PC-3 (cell line): ENCODE data around the gene ANGPTL5. TPM values are rescaled to one million over a fixed set of nuclear protein-coding genes. Genes with fewer than 3 reads are reported as not detected.
A peak's percentile ranks its signal among the peaks of the same experiment; 100 is the strongest.

Experiments
- ATAC-seq: fragments of 200-7000 bp; cut with Tn5 transposase; 2 replicates; pipeline ENCODE4 v1.9.1; 2020; ENCODE audit warnings: mild to moderate bottlenecking, moderate library complexity
- BruUV-seq: library from RNA; stranded (reverse); fragments of 400-500 nt; replicated peaks from 2 replicates; lab custom pipeline; 2021; lab: Mats Ljungman, UMichigan
- CTCF ChIA-PET: fragments of 300-600 bp; sonication (Branson Sonifier 250); formaldehyde crosslinking; loops from one replicate; lab custom pipeline; 2022; ENCODE audit warnings: antibody characterized with exemption; lab: Charles Lee
- POLR2A ChIA-PET: fragments of 300-600 bp; sonication (Branson Sonifier 250); formaldehyde crosslinking; loops from one replicate; lab custom pipeline; 2022; ENCODE audit warnings: antibody characterized with exemption; ENCODE audit not compliant: unreplicated experiment; lab: Charles Lee
- DNase-seq: peaks from one replicate; pipeline ENCODE4 v3.0.0-alpha.2; 2015
- H2AFZ ChIP-seq: fragments of 300-600 bp; sonication (generic); 2 replicates; pipeline ENCODE4 v1.6.0; 2016; ENCODE audit warnings: antibody characterized with exemption, low read length
- H3F3A ChIP-seq: fragments of 300-600 bp; sonication (generic); one replicate; pipeline ENCODE4 v1.6.0; 2017; ENCODE audit warnings: antibody characterized with exemption, low read length, control low read depth, mild to moderate bottlenecking; ENCODE audit not compliant: unreplicated experiment
- H3K27ac ChIP-seq: fragments of 300-600 bp; sonication (generic); 2 replicates; pipeline ENCODE4 v1.5.1; 2016; ENCODE audit warnings: mild to moderate bottlenecking, low read length
- H3K27me3 ChIP-seq: fragments of 300-600 bp; sonication (generic); 2 replicates; pipeline ENCODE4 v1.6.1; 2016; ENCODE audit warnings: low read length, mixed read lengths
- H3K36me3 ChIP-seq: fragments of 300-600 bp; sonication (generic); 2 replicates; pipeline ENCODE4 v1.6.1; 2016; ENCODE audit warnings: low read depth, mixed run types, low read length, mixed read lengths
- H3K4me1 ChIP-seq: fragments of 300-600 bp; sonication (generic); 2 replicates; pipeline ENCODE4 v1.5.1; 2016; ENCODE audit warnings: low read length; ENCODE audit not compliant: insufficient read depth
- H3K4me2 ChIP-seq: fragments of 300-600 bp; sonication (generic); 2 replicates; pipeline ENCODE4 v1.6.0; 2016; ENCODE audit warnings: low read length
- H3K4me3 ChIP-seq: fragments of 300-600 bp; sonication (generic); 2 replicates; pipeline ENCODE4 v1.5.1; 2016; ENCODE audit warnings: mild to moderate bottlenecking, low read length, mixed read lengths
- H3K79me2 ChIP-seq: fragments of 300-600 bp; sonication (generic); 2 replicates; pipeline ENCODE4 v1.6.1; 2017; ENCODE audit warnings: low read length, mixed read lengths
- H3K9ac ChIP-seq: fragments of 300-600 bp; sonication (generic); 2 replicates; pipeline ENCODE4 v1.6.0; 2016; ENCODE audit warnings: mild to moderate bottlenecking, low read length
- H3K9me2 ChIP-seq: fragments of 300-600 bp; sonication (generic); replicated peaks from 2 replicates; pipeline ENCODE4 v1.6.1; 2016; ENCODE audit warnings: mixed run types, low read length, mixed read lengths
- H3K9me3 ChIP-seq: fragments of 300-600 bp; sonication (generic); 2 replicates; pipeline ENCODE4 v1.6.1; 2016; ENCODE audit warnings: low read length, mixed read lengths
- H4K20me1 ChIP-seq: fragments of 300-600 bp; sonication (generic); 2 replicates; pipeline ENCODE4 v1.6.1; 2016; ENCODE audit warnings: low read length, mixed read lengths
- CTCF ChIP-seq: fragments of 300-600 bp; sonication (generic); conservative IDR thresholded peaks from 2 replicates; pipeline ENCODE4 v1.5.1; 2017; ENCODE audit warnings: antibody characterized with exemption, low read depth, mild to moderate bottlenecking, low read length
- EZH2 ChIP-seq: fragments of 300-600 bp; sonication (generic); IDR thresholded peaks from one replicate; pipeline ENCODE4 v1.6.1; 2017; ENCODE audit warnings: antibody characterized with exemption, mild to moderate bottlenecking, low read length; ENCODE audit not compliant: unreplicated experiment
- EZH2phosphoT487 ChIP-seq: fragments of 300-600 bp; sonication (generic); IDR thresholded peaks from 2 replicates; pipeline ENCODE4 v1.6.1; 2018; ENCODE audit warnings: mild to moderate bottlenecking, antibody characterized with exemption, low read length, borderline replicate concordance
- intact Hi-C: fragments of 100-400 bp; cut with micrococcal nuclease; formaldehyde crosslinking; loops from 2 replicates; pipeline ENCODE4 v1.9.0; 2023
- total RNA-seq: library from RNA; depleted of rRNA; stranded (reverse); fragments of >200 nt; gene quantifications from 2 replicates; pipeline ENCODE4 v1.2.3, GENCODE V29; 2014

ANGPTL5 gene
- total RNA-seq, 1 experiment from 2014 or later, result not detected

- no TSS peak for BruUV-seq
- peaks cover 54% of the 10 kb centered on the region for H3K4me1 ChIP-seq
- H3K36me3 ChIP-seq, result no peaks in the 10 kb centered on the region
- POLR2A ChIA-PET, result no interaction called here
- H3K4me2 ChIP-seq, result peak overlapping the region; percentile 7; the same call in 1 of the 2 replicates
- H3K79me2 ChIP-seq, result no peaks in the 10 kb centered on the region
- CTCF ChIA-PET, result no interaction called here
- TF ChIP-seq CTCF (no peak), EZH2 (no peak), EZH2phosphoT487 (no peak)
- intact Hi-C loops, result no loop called here
- H2AFZ ChIP-seq, result no peak overlapping the region
- H3K9me2 ChIP-seq, result no peaks in the 10 kb centered on the region
- peak; percentile 51 for DNase-seq
- no peaks in the 10 kb centered on the region for H4K20me1 ChIP-seq
- peak overlapping the region; percentile 45; the same call in 1 of the 2 replicates for H3K27ac ChIP-seq
- H3K9ac ChIP-seq, result no peak overlapping the region
- ATAC-seq, result peak; percentile 23; the same call in 1 of the 2 replicates
- H3K9me3 ChIP-seq, result no peaks in the 10 kb centered on the region
- no peaks in the 10 kb centered on the region for H3K27me3 ChIP-seq
- peaks cover 8% of the 10 kb centered on the region for H3F3A ChIP-seq
- no peak overlapping the region for H3K4me3 ChIP-seq
These were observed 48.4 kb downstream of the ANGPTL5 start for GRCh38 chr11:101867951-101868350.

GRCh38 chr11:101866619-101867491, 49.5 kb downstream of the ANGPTL5 start:
- Histone ChIP-seq H3K4me2 (peak overlapping the region; percentile 39), H3F3A (peaks cover 8% of the 10 kb centered on the region), H2AFZ (no peak overlapping the region), H3K27ac (peak overlapping the region; percentile 45), H3K4me1 (peaks cover 65% of the 10 kb centered on the region), H3K4me3 (no peak overlapping the region), H3K9me3 (no peaks in the 10 kb centered on the region), H3K9me2 (no peaks in the 10 kb centered on the region), H3K9ac (no peak overlapping the region), H3K27me3 (no peaks in the 10 kb centered on the region), H3K36me3 (no peaks in the 10 kb centered on the region), H4K20me1 (no peaks in the 10 kb centered on the region), H3K79me2 (no peaks in the 10 kb centered on the region)
- POLR2A ChIA-PET, result no interaction called here
- BruUV-seq, result no TSS peak
- intact Hi-C loops, result no loop called here
- DNase-seq (peak; percentile 91), ATAC-seq (peak; percentile 25)
- CTCF ChIA-PET, result interaction anchor here (0.6 to 1.0 kb wide), 2 partner anchors 140 to 698 kb away, joined by 3 to 7 read pairs; no protein-coding TSS in a partner anchor
- no peak for TF ChIP-seq EZH2

GRCh38 chr11:101864098-101864497, 52.2 kb downstream of the ANGPTL5 start:
- no TSS peak for BruUV-seq
- H3K27me3 ChIP-seq, result no peaks in the 10 kb centered on the region
- ATAC-seq (no peak), DNase-seq (no peak)
- H3F3A ChIP-seq, result peaks cover 8% of the 10 kb centered on the region
- H3K4me2 ChIP-seq, result no peak overlapping the region
- H3K9me3 ChIP-seq, result no peaks in the 10 kb centered on the region
- H4K20me1 ChIP-seq, result no peaks in the 10 kb centered on the region
- POLR2A ChIA-PET, result interaction anchor here (0.6 to 0.7 kb wide), 2 partner anchors 11 to 131 kb away, joined by 3 read pairs; no protein-coding TSS in a partner anchor
- H3K36me3 ChIP-seq, result no peaks in the 10 kb centered on the region
- no peak overlapping the region for H3K27ac ChIP-seq
- no peak overlapping the region for H2AFZ ChIP-seq
- H3K4me3 ChIP-seq, result no peak overlapping the region
- H3K79me2 ChIP-seq, result no peaks in the 10 kb centered on the region
- TF ChIP-seq EZH2phosphoT487 (no peak), EZH2 (no peak)
- CTCF ChIA-PET, result interaction anchor here (4.4 kb wide), 1 partner anchor 143 kb away, joined by 43 read pairs; no protein-coding TSS in a partner anchor
- no peaks in the 10 kb centered on the region for H3K9me2 ChIP-seq
- intact Hi-C loops, result loop anchor here (5.0 kb wide), 5 partner anchors 248 to 803 kb away; partner anchors contain the start of gene YAP1
- H3K4me1 ChIP-seq, result peaks cover 57% of the 10 kb centered on the region
- H3K9ac ChIP-seq, result no peak overlapping the region
